ENCODE measurements around the gene LPP.

The LPP gene

DNA sequence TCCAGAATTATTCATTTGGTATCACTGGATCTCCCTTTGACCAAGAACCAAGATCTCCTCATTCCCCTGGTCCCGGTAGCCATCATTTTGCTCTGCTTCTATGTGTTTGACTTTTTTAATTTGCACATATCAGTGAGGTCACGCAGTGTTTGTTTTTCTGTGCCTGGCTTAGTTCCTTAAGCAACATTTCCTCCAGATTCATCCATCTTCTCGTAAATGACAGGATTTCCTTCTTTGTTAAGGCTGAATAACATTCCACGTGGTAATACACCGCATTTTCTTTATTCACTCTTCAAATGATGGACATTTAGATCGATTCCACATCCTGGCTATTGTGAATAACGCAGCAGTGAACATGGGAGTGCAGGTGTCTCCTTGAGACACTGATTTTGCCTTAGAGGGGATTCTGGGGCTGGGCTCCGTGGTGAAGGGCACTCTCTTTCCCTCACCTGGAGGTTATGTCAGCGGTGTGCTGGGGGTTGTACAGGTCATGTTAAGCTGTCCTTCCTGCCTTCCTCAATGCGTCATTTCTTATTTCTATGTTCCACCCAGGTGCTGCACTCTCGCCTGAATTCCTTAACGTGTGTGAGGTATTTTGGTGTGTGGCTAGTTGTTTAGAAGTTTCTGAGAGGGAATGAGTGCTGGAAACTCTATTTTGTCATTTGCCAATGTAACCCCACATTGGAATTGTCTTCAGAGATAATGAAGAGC, 212.2 kb downstream of the LPP start:
- Histone ChIP-seq H3K27ac (ENCODE audit: low read length) (no peak overlapping the region), H2AFZ (ENCODE audit: low read length) (no peak overlapping the region), H3K9me3 (replicated peaks; ENCODE audit: insufficient read depth, low read length) (no peaks in the 10 kb centered on the region), H3K4me2 (ENCODE audit: low read depth, low read length) (no peak overlapping the region), H3K79me2 (ENCODE audit: low read length) (no peaks in the 10 kb centered on the region), H3K36me3 (replicated peaks; ENCODE audit: insufficient read depth, low read length) (no peaks in the 10 kb centered on the region), H3K4me1 (ENCODE audit: low read length) (no peaks in the 10 kb centered on the region), H3K9me2 (replicated peaks; ENCODE audit: insufficient read depth, low read length) (no peaks in the 10 kb centered on the region), H3K9ac (ENCODE audit: low read length) (no peak overlapping the region), H4K20me1 (ENCODE audit: insufficient read depth, low read length) (no peaks in the 10 kb centered on the region), H3K4me3 (ENCODE audit: low read length) (no peak overlapping the region), H3F3A (ENCODE audit: insufficient read depth, low read length) (no peaks in the 10 kb centered on the region), H3K27me3 (replicated peaks; ENCODE audit: insufficient read depth, low read length) (no peaks in the 10 kb centered on the region)
- no peak for DNase-seq
- no peak for TF ChIP-seq EZH2 (optimal IDR thresholded peaks at IDR 0.05; ENCODE audit: low read depth, low read length)
- no peak for TF ChIP-seq CTCF (IDR thresholded peaks at IDR 0.05; ENCODE audit: low read length)
- no peak for TF ChIP-seq EZH2phosphoT487 (IDR thresholded peaks at IDR 0.05; ENCODE audit: low read length)

GRCh38 chr3:188367678-188368077, 213.7 kb downstream of the LPP start:
- H3K27ac ChIP-seq (ENCODE audit: low read length): no peak overlapping the region
- no peaks in the 10 kb centered on the region for H3K79me2 ChIP-seq (ENCODE audit: low read length)
- H3K9me2 ChIP-seq (replicated peaks; ENCODE audit: insufficient read depth, low read length): no peaks in the 10 kb centered on the region
- no peaks in the 10 kb centered on the region for H3K27me3 ChIP-seq (replicated peaks; ENCODE audit: insufficient read depth, low read length)
- H3K36me3 ChIP-seq (replicated peaks; ENCODE audit: insufficient read depth, low read length): no peaks in the 10 kb centered on the region
- DNase-seq: no peak
- H3K4me3 ChIP-seq (ENCODE audit: low read length): no peak overlapping the region
- no peak overlapping the region for H3K9ac ChIP-seq (ENCODE audit: low read length)
- H3K4me1 ChIP-seq (ENCODE audit: low read length): no peaks in the 10 kb centered on the region
- no peaks in the 10 kb centered on the region for H3K9me3 ChIP-seq (replicated peaks; ENCODE audit: insufficient read depth, low read length)
- no peaks in the 10 kb centered on the region for H3F3A ChIP-seq (ENCODE audit: insufficient read depth, low read length)
- no peak overlapping the region for H2AFZ ChIP-seq (ENCODE audit: low read length)
- no peaks in the 10 kb centered on the region for H4K20me1 ChIP-seq (ENCODE audit: insufficient read depth, low read length)
- H3K4me2 ChIP-seq (ENCODE audit: low read depth, low read length): no peak overlapping the region
- no peak for TF ChIP-seq CTCF (IDR thresholded peaks at IDR 0.05; ENCODE audit: low read length)
- no peak for TF ChIP-seq EZH2phosphoT487 (IDR thresholded peaks at IDR 0.05; ENCODE audit: low read length)
- TF ChIP-seq EZH2 (optimal IDR thresholded peaks at IDR 0.05; ENCODE audit: low read depth, low read length): no peak

GRCh38 chr3:188369526-188369925, 215.6 kb downstream of the LPP start:
- Histone ChIP-seq H3K4me1 (ENCODE audit: low read length) (no peaks in the 10 kb centered on the region), H3K4me3 (ENCODE audit: low read length) (no peak overlapping the region), H3K27me3 (replicated peaks; ENCODE audit: insufficient read depth, low read length) (no peaks in the 10 kb centered on the region), H3K36me3 (replicated peaks; ENCODE audit: insufficient read depth, low read length) (no peaks in the 10 kb centered on the region), H3K4me2 (ENCODE audit: low read depth, low read length) (no peak overlapping the region), H3K9ac (ENCODE audit: low read length) (no peak overlapping the region), H4K20me1 (ENCODE audit: insufficient read depth, low read length) (no peaks in the 10 kb centered on the region), H3K9me3 (replicated peaks; ENCODE audit: insufficient read depth, low read length) (no peaks in the 10 kb centered on the region), H3F3A (ENCODE audit: insufficient read depth, low read length) (no peaks in the 10 kb centered on the region), H3K27ac (ENCODE audit: low read length) (no peak overlapping the region), H3K9me2 (replicated peaks; ENCODE audit: insufficient read depth, low read length) (no peaks in the 10 kb centered on the region), H2AFZ (ENCODE audit: low read length) (no peak overlapping the region), H3K79me2 (ENCODE audit: low read length) (no peaks in the 10 kb centered on the region)
- no peak for DNase-seq
- TF ChIP-seq EZH2phosphoT487 (IDR thresholded peaks at IDR 0.05; ENCODE audit: low read length): no peak
- no peak for TF ChIP-seq CTCF (IDR thresholded peaks at IDR 0.05; ENCODE audit: low read length)
- TF ChIP-seq EZH2 (optimal IDR thresholded peaks at IDR 0.05; ENCODE audit: low read depth, low read length): no peak

Measured in MM.1S (cell line).